A549 treated with DMSO at 1 μM for 4 hours (cell line): Measurements from ENCODE around the gene ASL. TPM values are rescaled to one million over a fixed set of nuclear protein-coding genes. Genes with fewer than 3 reads are reported as not detected.

Experiments used
- total RNA-seq: library from RNA; stranded (reverse); fragments of 200-300 nt; extraction: Qiagen RNA extraction; gene quantifications from 5 replicates; pipeline ENCODE4 v1.2.3, GENCODE V29; 2022; ENCODE audit warnings: low read depth

ASL gene
- total RNA-seq, result 19.8 to 22.4 TPM (median 21.3 TPM) in 5 replicates

DNA sequence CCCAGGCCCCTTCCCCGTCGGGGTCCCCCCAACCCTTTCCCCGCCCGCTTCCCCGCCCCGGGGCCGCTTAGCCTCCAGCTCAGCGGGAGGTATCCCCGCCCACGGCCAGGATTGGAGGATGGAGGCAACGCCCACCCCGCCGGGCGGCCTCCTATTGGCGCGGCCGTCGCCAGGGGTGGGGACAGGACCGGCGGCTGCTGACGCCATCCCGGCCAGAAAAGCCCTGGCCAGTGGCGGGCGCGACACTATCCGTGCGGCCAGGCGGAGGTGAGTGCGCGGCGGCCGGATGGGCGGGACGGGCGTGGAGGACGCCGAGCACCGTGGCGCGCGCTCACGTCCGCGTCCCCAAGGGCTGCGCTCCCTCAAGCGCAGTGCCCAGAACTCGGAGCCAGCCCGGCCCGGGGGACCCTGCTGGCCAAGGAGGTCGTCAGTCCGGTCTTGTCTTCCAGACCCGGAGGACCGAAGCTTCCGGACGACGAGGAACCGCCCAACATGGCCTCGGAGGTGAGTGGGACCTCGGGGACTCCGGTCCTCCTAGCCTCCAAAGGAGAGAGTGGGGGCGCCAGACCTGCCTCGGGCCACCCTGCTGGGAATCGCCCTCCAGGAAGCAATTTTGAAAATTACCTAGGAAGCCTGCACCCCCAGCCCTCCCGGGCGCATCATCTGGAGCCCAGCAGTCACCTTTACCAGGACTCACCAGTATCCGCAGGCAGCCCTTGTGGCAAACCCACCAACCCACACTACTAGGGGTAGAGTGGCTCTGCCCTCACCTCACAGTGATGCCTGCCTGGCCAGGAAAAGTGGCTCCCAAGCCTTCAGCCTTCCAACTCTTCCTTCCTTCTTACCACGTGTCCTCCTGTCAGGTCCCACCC is at the start of gene ASL:
Gene ASL, plus strand, starts transcription at position 230 of the 872 bp plus-strand sequence. Its CDS starts 263 bp downstream, at position 493.

DNA sequence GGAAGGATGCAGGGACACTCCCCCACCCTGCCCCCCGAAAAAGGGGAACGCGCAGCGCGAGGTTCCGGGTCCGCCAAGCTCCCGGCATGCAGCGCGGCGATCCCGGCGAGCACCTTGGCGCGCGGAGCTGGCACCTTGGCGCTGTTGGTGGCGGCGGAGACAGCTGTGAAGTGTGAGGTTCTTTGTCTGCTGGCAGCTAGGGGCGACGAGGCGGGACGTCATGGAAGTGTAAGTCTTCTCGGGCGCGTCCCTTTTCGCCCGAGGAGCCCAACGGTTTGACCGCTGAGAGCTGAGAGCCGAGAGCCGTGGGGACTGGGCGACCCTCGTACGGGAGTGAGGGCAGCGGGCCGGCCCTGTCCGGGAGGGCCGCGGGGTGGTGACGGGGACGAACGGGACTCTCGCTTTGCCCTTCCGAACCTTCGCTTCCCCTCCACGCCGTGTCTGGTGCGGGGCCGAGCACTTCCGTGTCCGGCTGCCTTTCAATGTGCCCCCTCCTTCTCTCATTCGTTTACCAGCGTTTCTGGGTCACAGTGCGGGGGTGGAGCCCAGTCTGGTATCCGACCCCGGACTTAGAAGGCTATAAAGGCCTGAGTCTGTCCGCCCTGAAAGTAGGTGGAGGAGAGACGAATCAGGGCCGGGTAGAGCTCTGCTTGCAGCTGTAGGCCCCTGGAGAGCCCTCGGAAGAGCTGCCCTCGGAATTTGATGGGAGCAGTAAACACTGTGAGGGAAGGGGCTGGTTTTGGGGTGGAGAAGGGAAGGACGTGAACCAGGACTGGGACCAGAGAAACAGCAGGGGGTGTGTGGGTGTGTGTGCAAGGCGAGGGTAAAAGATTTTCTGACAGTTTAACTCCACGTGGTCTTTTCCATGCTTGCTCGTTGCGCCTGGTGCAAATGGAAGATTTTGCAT is 39.4 kb downstream of the ASL start, which contains the start of gene CRCP:
Gene CRCP, plus strand, starts transcription at position 105 of the 907 bp plus-strand sequence. Its CDS starts 116 bp downstream, at position 221.

Other genes starting within 250 kb of the ASL start
- gene VKORC1L1, start 202.7 kb upstream of the ASL start, total RNA-seq, result 23.5 to 40.8 TPM (median 33.2 TPM) in 5 replicates
- gene GUSB, start 93.6 kb upstream of the ASL start, total RNA-seq, result 28.1 to 34.4 TPM (median 31.5 TPM) in 5 replicates
- 27.9 to 43.0 TPM (median 30.2 TPM) in 5 replicates for gene CRCP, start 39.0 kb downstream of the ASL start, total RNA-seq
- gene TPST1, start 129.5 kb downstream of the ASL start, total RNA-seq, result 7.3 to 11.0 TPM (median 10.1 TPM) in 5 replicates